ENCODE results near the gene KIAA1217. TPM values are rescaled to one million over a fixed set of nuclear protein-coding genes. Genes with fewer than 3 reads are reported as not detected.

Gene KIAA1217
- total RNA-seq, 4 donors from 2014 or later, result 67.3 to 104 (median 89.8) TPM

DNA sequence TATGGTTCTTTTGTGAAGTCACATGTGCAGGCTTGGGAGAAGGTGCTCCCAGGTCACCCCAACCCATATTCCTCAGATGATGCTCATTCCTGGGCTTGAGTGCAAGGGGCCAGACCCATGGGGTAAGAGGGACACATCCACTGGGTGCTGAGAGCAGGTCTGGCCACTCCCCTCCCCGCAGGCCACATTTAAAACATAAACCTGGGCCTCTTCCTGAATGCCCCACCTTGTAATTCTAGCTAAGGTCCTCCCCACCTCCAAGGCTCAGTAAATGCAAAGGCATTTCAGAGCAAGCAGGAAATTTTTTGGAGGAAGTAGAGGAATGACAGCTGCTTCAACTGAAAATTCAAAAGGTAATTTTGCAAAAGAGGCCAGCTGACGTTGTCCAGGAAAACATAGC lies 342.2 kb downstream of the KIAA1217 start:
- no peak for DNase-seq
- Histone ChIP-seq H3K4me3 (replicated peaks in 1 of 3) (no peak overlapping the region), H3K27ac (peak overlapping the region in 1 of 3 donors; percentile 17), H3K9me3 (no peaks in the 10 kb centered on the region), H3K4me1 (peaks cover 4 to 15% of the 10 kb centered on the region in 2 donors), H3K36me3 (peaks cover 0 to 3% of the 10 kb centered on the region in 2 donors), H3K27me3 (no peaks in the 10 kb centered on the region)
- 55 to 73% methylated on average over 2 of the region's 2 CpGs for WGBS, 2 donors
- intact Hi-C loops (cut with DNase I), result loop anchor here (10.0 kb wide), 2 partner anchors 1036 to 1396 kb away; no protein-coding TSS in a partner anchor
- no peak for TF ChIP-seq POLR2A (IDR thresholded peaks at IDR 0.05)

DNA sequence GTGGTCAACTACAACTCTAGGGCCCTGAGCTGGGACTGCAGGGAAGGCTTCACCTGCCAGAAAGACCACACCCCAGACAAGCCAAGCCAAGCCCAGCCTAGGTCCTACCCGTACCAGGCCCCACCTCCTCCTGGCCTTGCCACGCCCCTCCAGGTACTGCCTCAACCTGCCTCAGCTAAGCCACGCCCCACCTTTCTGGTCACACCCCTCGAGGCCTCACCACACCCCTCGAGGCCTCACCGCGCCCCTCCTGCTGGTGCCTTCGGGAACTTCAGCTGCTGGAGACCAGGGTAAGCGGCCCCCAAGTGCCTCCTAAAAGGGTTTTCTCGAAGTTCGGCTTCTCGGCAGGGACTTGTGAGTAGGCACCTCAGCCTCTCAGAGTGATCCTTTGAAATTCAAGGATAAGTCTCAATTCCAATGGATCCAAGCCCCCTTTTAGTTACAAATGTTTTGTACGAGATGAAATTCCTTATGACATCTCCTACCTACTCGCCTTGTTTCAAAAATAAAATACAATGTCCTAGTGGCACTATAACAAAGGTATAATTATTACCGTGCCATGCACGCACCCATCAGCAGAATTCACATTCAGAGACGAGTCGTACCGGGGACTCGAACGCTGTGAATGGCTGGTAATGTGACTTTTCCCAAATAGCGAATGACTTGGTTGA lies 343.5 kb downstream of the KIAA1217 start:
- Histone ChIP-seq H3K4me3 (replicated peaks in 1 of 3) (no peak overlapping the region), H3K9me3 (no peaks in the 10 kb centered on the region), H3K36me3 (no peaks in the 10 kb centered on the region), H3K27ac (no peak overlapping the region), H3K4me1 (peaks cover 4 to 22% of the 10 kb centered on the region in 2 donors), H3K27me3 (no peaks in the 10 kb centered on the region)
- peak in 3 of 6 experiments; percentile 31 to 48 (median 39) for TF ChIP-seq CTCF (IDR thresholded peaks at IDR 0.05)
- TF ChIP-seq POLR2A (IDR thresholded peaks at IDR 0.05), result no peak
- WGBS, 2 donors, result 50 to 55% methylated on average over 22 of the region's 22 CpGs
- peak; percentile 51 to 65 for DNase-seq
- intact Hi-C loops (cut with DNase I), result loop anchor here (10.0 kb wide), 2 partner anchors 1038 to 1398 kb away; no protein-coding TSS in a partner anchor

GRCh38 chr10:24553051-24553612 lies 344.2 kb downstream of the KIAA1217 start:
- Histone ChIP-seq H3K4me3 (replicated peaks in 1 of 3) (no peak overlapping the region), H3K4me1 (peaks cover 4 to 22% of the 10 kb centered on the region in 2 donors), H3K9me3 (no peaks in the 10 kb centered on the region), H3K27ac (no peak overlapping the region), H3K36me3 (no peaks in the 10 kb centered on the region), H3K27me3 (no peaks in the 10 kb centered on the region)
- 55 to 72% methylated on average over 10 of the region's 10 CpGs for WGBS, 2 donors
- intact Hi-C loops (cut with DNase I), result loop anchor here (10.0 kb wide), 2 partner anchors 1038 to 1398 kb away; no protein-coding TSS in a partner anchor
- TF ChIP-seq CTCF (IDR thresholded peaks at IDR 0.05) (no peak), POLR2A (IDR thresholded peaks at IDR 0.05) (no peak)
- DNase-seq, result no peak

DNA sequence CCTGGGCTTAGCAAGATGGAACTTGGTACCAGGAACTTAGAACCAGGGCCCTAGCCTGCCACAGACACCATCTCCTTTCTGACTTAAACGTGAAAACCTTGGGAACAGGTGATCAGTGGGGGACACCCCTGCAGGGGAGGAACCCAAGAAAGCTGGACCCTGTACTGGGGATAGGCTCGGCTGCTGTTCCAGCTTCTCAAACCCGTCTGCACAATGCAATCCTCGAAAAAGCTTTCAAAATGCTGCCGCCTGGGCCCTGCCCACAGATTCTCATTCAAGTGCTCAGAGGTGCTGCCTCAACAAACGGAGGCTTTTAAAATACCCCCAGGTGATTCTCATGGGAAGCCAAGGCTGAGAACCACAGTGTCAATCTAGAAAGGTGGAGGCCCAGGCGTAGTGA lies 345.1 kb downstream of the KIAA1217 start:
- no peak for DNase-seq
- Histone ChIP-seq H3K27me3 (no peaks in the 10 kb centered on the region), H3K27ac (no peak overlapping the region), H3K9me3 (no peaks in the 10 kb centered on the region), H3K36me3 (no peaks in the 10 kb centered on the region), H3K4me1 (peaks cover 4 to 22% of the 10 kb centered on the region in 2 donors), H3K4me3 (replicated peaks in 1 of 3) (no peak overlapping the region)
- 71 to 72% methylated on average over 7 of the region's 7 CpGs for WGBS, 2 donors
- intact Hi-C loops (cut with DNase I), result loop anchor here (10.0 kb wide), 2 partner anchors 1039 to 1399 kb away; no protein-coding TSS in a partner anchor
- no peak for TF ChIP-seq POLR2A (IDR thresholded peaks at IDR 0.05)
- TF ChIP-seq CTCF (IDR thresholded peaks at IDR 0.05), result no peak

DNA sequence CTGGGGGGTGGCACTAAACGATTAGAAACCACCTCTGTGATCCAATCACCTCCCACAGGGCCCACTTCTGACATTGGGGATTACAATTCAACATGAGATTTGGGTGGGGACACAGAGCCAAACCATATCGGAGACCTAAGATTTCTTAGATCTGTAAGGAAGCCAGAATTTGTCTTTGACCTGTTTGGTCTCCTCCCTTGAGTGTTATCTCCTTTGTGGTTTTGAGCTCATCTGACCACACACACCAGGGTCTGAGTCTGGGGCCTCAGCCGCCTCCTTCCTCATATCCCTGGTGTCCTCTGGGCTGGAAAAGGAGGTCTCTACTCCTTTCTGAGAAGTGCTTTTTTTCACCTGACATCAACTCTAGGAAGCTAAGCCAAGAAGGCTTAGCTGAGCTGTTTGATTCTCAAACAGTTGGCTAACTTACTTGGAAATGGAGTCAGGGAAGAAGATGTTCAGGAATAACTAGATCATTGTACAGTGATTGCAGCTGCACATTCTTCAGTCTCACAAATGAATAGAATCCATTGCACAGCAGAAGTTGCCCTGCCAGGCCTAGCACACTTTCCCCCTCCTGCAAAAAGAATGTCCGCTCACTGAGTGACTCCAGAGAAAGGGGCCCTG lies 347.3 kb downstream of the KIAA1217 start:
- H3K4me1 ChIP-seq, result peaks cover 3 to 21% of the 10 kb centered on the region in 2 donors
- no peak overlapping the region for H3K4me3 ChIP-seq (replicated peaks in 1 of 3)
- no peak for TF ChIP-seq CTCF (IDR thresholded peaks at IDR 0.05)
- TF ChIP-seq POLR2A (IDR thresholded peaks at IDR 0.05), result no peak
- H3K36me3 ChIP-seq, result no peaks in the 10 kb centered on the region
- DNase-seq, result no peak
- 80 to 85% methylated on average over 4 of the region's 4 CpGs for WGBS, 2 donors
- intact Hi-C loops (cut with DNase I), result loop anchor here (10.0 kb wide), 2 partner anchors 1041 to 1401 kb away; no protein-coding TSS in a partner anchor
- no peaks in the 10 kb centered on the region for H3K9me3 ChIP-seq
- no peak overlapping the region for H3K27ac ChIP-seq
- H3K27me3 ChIP-seq, result no peaks in the 10 kb centered on the region

Measured in thyroid gland (tissue), 4 donors.